DMS 273 (cell line): ENCODE data around the gene S1PR3.
A peak's percentile ranks its signal among the peaks of the same experiment; 100 is the strongest.
"Not testable (repeated sequence)": the region's sequence is repeated elsewhere in the genome, so short reads cannot be mapped to it uniquely, and the experiment has no call there.

Experiments
- DNase-seq: peaks from one replicate; lab custom pipeline; 2025; ENCODE audit not compliant: unreplicated experiment; lab: John Stamatoyannopoulos, UW

The S1PR3 gene

GRCh38 chr9:88991066-88992034 lies at the start of gene S1PR3:
S1PR3 (plus strand) TSS chr9:88991468; CDS start chr9:89001201, 9,733 bp downstream.
- DNase-seq = peak; percentile 75

GRCh38 chr9:88941586-88941985 lies 49.7 kb upstream of the S1PR3 start:
- not testable (repeated sequence) for DNase-seq

GRCh38 chr9:88942411-88942810 lies 48.9 kb upstream of the S1PR3 start:
- no peak for DNase-seq

- DNase-seq = no peak
Measured at GRCh38 chr9:88945636-88946333, 45.5 kb upstream of the S1PR3 start.

GRCh38 chr9:88947581-88948573 lies 43.4 kb upstream of the S1PR3 start:
- DNase-seq = no peak

- DNase-seq = peak; percentile 21
Measured at GRCh38 chr9:88949425-88949824, 41.8 kb upstream of the S1PR3 start.

GRCh38 chr9:88949961-88950340 lies 41.3 kb upstream of the S1PR3 start:
- no peak for DNase-seq

GRCh38 chr9:88950341-88951154 lies 40.7 kb upstream of the S1PR3 start:
- no peak for DNase-seq

- DNase-seq = no peak
Measured at GRCh38 chr9:88951155-88951542, 40.1 kb upstream of the S1PR3 start.

GRCh38 chr9:88952086-88952615 lies 39.1 kb upstream of the S1PR3 start:
- DNase-seq = no peak

GRCh38 chr9:88952976-88953375 lies 38.3 kb upstream of the S1PR3 start:
- no peak for DNase-seq

- no peak for DNase-seq
Measured at GRCh38 chr9:88953381-88954029, 37.8 kb upstream of the S1PR3 start.

- no peak for DNase-seq
Measured at GRCh38 chr9:88954066-88954465, 37.2 kb upstream of the S1PR3 start.

- no peak for DNase-seq
Measured at GRCh38 chr9:88957526-88957925, 33.7 kb upstream of the S1PR3 start.

- DNase-seq = no peak
Measured at GRCh38 chr9:88959727-88960469, 31.4 kb upstream of the S1PR3 start.

GRCh38 chr9:88960632-88961031 lies 30.6 kb upstream of the S1PR3 start:
- no peak for DNase-seq

GRCh38 chr9:88965473-88965872 lies 25.8 kb upstream of the S1PR3 start:
- DNase-seq = no peak

GRCh38 chr9:88966894-88967676 lies 24.2 kb upstream of the S1PR3 start:
- no peak for DNase-seq
